ENCODE measurements around the gene NCAM1. TPM values are rescaled to one million over a fixed set of nuclear protein-coding genes. Genes with fewer than 3 reads are reported as not detected.

The NCAM1 gene
- total RNA-seq, 1 donor from 2014 or later = 0.23 TPM

DNA sequence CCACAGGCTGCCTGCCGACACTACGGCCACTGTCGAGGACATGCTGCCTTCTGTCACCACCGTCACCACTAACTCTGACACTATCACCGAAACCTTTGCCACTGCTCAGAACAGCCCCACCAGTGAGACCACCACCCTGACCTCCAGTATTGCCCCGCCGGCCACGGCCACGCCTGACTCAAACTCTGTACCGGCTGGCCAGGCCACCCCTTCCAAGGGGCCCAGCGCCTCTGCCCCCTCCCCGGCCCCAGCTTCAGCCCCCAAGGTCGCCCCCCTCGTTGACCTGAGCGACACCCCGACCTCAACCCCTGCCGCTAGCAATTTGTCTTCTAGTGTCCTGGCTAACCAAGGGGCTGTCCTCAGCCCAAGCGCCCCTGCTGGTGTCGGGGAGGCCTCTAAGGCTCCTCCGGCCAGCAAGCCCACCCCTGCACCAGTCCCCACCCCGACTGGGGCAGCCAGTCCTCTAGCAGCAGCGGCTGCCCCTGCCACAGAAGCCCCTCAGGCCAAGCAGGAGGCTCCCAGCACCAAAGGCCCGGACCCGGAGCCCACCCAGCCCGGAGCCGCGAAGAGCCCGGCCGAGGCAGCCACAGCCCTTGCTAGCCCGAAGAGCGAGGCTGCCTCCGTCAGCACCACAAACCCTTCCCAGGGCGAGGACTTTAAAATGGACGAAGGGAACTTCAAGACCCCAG, 311.9 kb downstream of the NCAM1 start:
- intact Hi-C loops (cut with micrococcal nuclease) = no loop called here

DNA sequence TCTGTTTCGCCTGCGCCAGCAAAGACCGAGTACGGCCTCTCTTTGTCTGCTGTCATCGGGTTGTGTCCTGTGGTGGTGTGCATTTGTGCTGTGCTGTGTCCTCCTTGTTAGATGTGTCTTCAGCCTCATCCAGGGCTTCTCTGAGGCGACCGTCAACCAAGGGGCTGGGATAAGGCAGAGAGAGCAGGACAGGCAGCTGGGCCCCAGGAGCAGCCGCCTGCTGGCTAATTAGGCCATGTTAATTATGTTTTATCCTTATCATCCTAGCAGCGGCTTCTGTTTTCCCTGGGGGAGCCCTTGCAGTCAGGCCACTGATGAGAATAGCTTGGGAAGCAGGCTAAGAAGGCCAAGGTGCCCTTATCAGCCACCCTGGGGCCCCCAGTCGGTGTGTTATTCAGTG, 312.5 kb downstream of the NCAM1 start:
- intact Hi-C loops (cut with micrococcal nuclease) = no loop called here

- intact Hi-C loops (cut with micrococcal nuclease) = no loop called here
Measured at GRCh38 chr11:113274713-113275582, 313.7 kb downstream of the NCAM1 start.

GRCh38 chr11:113275602-113276001, 314.4 kb downstream of the NCAM1 start:
- intact Hi-C loops (cut with micrococcal nuclease) = no loop called here

- intact Hi-C loops (cut with micrococcal nuclease) = no loop called here
Measured at GRCh38 chr11:113276466-113276865, 315.2 kb downstream of the NCAM1 start.

DNA sequence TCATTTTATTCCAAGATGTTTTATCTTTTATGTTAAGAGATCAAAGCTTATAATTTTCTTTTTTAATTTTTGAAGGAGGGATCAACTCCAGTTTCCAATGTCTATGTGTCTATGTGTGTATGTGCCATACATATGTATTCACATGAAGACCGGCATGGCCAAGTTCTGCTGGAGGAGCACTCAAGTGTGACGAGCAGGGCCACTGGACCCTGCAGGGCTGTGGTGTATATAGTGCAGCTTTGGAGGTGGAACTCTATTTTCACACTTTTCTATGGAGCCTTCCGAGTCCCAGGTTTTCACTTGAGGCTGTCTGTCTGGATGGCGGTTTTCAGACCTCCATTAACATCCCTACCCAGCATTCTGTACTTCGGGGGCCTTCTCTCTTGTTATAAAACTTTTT, 316.7 kb downstream of the NCAM1 start:
- intact Hi-C loops (cut with micrococcal nuclease) = no loop called here

DNA sequence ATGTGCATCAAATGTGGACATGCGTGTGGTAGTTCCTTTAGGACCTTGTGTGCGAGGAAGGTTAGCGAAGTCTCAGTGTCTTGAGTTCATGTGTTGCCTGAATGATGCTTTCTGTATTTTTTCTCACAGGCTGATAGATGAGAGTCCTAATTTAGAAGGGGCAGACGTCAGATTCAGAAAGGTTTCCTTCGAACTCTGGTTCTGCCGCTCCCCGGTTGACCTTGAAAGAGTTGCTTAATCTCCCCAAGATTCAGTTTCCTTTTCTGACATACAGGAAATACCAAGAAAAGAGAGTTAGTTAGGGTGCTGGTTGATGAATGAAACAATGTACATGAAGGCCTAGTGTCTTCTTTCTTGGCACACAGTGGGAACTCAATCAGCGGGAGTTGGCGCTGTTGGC, 317.3 kb downstream of the NCAM1 start:
- intact Hi-C loops (cut with micrococcal nuclease) = no loop called here

GRCh38 chr11:113278925-113279324, 317.7 kb downstream of the NCAM1 start:
- intact Hi-C loops (cut with micrococcal nuclease) = no loop called here

GRCh38 chr11:113279591-113279990, 318.4 kb downstream of the NCAM1 start:
- intact Hi-C loops (cut with micrococcal nuclease) = no loop called here

GRCh38 chr11:113281052-113281725, 320.0 kb downstream of the NCAM1 start:
- intact Hi-C loops (cut with micrococcal nuclease) = no loop called here

- intact Hi-C loops (cut with micrococcal nuclease) = no loop called here
Measured at GRCh38 chr11:113282898-113283437, 321.7 kb downstream of the NCAM1 start.

- intact Hi-C loops (cut with micrococcal nuclease) = no loop called here
Measured at GRCh38 chr11:113283881-113284280, 322.7 kb downstream of the NCAM1 start.

DNA sequence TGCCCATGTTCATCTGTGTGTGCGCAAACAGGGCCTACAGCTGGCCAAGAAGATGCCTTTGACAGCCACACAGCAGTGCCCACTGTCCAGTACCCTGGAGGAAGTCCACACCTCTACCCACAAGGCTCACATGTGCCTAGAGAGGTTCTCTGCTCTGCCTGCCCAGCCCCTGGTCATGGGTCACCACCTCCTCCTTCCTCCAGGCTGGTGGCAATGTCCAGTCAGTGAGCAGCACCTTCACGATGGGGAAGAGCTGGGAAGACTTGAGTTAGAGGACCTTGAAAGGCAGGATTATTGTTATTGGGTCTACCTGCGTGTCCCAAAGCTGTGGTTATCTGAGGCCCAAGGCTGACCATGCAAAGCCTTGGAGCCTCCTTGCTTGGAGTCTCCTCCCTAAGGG, 324.8 kb downstream of the NCAM1 start:
- intact Hi-C loops (cut with micrococcal nuclease) = no loop called here

DNA sequence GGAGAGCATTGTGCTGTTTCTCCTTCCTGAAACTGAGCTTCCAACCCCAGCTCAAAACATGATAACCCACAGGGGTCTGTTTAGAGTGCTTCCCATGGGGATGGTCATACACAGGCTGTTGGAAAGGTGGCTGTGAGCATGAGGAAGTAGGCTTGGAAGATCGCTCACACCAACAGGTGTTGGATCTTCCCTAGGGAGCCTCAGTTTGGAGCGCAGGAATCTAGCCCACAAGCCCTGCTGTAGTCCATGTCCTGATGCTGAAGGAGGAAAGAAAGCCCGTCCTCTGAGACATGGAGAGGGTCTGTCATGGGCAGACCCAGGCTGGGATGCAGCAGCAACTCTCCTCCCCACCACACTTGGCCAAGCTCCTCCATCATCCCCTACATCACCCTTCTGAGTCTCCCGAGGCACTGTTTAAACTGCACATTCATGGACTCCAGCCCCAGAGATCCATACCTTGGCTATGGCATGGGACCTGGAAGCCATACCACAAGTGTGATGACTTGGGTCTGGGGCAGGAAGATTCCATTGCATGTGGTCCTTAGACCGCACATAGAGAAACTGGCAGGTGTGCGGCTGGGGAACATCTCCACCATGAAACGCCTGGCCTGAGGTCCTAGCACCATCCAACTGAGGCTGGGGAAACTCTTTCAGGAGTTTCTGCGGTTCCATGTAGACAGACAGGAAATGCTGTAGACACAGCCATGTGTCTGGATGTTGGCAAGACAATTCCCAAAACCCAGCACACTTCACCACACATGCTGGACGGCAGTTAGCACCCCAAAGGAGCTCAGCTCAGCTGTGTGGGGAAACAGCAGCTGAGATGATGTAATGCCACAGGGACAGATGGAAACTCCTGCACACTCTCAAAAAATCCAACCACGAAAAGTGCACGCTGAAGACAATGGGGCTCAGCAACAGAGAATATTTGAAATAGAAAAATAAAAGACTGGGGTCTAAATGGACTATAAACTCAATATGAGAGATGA, 325.6 kb downstream of the NCAM1 start:
- intact Hi-C loops (cut with micrococcal nuclease) = no loop called here

DNA sequence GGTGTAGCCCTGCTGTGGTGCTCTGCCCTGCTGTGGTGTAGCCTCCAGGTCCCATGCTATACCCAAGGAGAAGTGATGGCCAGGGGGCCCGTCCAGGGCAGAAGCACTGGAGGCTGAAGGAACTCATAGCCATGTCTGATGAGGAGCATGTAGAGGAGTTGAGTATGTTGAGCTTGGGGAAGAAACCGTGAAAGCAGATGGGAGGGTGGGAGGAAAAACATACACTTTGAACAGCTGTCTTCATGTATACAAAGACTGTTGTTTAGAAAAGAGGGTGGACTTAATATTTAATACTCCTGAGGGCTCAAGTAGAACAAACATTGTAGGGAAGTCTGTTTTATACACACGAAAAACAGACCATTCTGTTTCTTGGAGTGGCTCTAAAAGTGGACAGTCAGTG, 326.6 kb downstream of the NCAM1 start:
- intact Hi-C loops (cut with micrococcal nuclease) = loop anchor here (2.0 kb wide), 1 partner anchor 489 kb away; no protein-coding TSS in a partner anchor

GRCh38 chr11:113288286-113288863, 327.2 kb downstream of the NCAM1 start:
- intact Hi-C loops (cut with micrococcal nuclease) = loop anchor here (2.0 kb wide), 1 partner anchor 490 kb away; no protein-coding TSS in a partner anchor

DNA sequence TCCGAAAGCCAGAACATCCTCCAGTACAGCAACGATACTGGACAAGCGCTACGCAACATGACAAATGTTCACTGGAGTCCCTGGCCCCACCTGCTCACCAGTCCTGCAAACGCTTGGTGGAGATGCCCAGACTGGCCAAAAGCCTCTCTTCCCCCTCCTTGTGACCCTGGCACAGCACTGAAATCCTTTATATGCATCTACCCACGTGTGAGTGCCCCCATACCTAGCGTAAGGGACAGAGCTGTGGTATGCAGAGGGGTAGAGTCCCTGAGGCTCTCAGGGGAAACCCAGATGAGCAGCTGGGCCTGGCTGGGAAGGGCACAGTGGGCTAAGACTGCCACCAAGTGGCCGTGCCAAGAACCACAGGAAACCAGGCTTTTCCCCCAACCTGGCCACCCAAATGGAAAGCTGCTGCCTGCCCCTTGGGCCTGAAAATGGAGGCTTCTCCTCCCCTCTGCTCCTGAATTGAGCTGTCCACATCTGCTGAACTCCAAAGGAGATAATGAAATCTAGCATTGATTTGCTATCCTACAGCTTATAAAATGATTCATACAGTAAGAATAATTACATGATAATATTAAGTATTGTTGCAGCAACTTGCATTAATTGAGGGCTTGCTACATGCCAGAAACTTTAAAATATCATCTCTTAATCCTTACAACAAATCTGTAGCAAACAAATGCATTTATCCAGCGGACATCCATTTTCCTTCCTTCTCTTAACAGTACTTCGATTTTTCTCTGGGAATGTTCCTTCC, 328.4 kb downstream of the NCAM1 start:
- intact Hi-C loops (cut with micrococcal nuclease) = loop anchor here (1.0 to 2.0 kb wide), 4 partner anchors 491 to 1070 kb away; no protein-coding TSS in a partner anchor

- intact Hi-C loops (cut with micrococcal nuclease) = no loop called here
Measured at GRCh38 chr11:113293936-113294335, 332.7 kb downstream of the NCAM1 start.

DNA sequence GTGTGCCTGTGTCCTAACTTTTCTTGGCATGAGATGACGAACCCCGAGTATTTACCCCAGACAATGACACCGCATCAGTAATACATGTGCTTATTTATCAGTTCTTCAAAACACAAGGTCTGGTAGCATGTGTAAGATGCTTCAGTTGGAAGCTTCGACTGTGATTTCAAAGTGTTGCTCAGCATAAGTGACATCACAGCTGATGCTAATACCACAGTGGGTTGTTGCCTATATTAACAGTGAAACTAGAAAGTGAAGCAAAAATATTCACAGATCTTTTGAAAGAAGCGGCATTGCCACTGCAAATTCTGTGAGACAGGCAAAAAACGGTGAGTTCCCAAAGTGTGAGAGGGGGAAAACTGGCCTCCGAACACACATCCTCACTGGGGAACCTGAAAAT, 334.8 kb downstream of the NCAM1 start:
- intact Hi-C loops (cut with micrococcal nuclease) = no loop called here

Data from T-helper 2 cell treated with Interferon-gamma antibody and Interleukin-4, amounts not matched to agents 100 ng/mL and 5 ng/mL, for 36 hours (primary cell).